Measurements from ENCODE around the gene IFIT1B.
"Not testable (repeated sequence)": the region's sequence is repeated elsewhere in the genome, so short reads cannot be mapped to it uniquely, and the experiment has no call there.

IFIT1B gene

GRCh38 chr10:89390476-89391225 is 12.8 kb downstream of the IFIT1B start:
- no peak overlapping the region for H3K27ac ChIP-seq (ENCODE audit: low read length)
- no peaks in the 10 kb centered on the region for H3K27me3 ChIP-seq (ENCODE audit: low read depth, low read length)
- H3K4me3 ChIP-seq (ENCODE audit: low read depth in 1 of 2, low read length in 2 of 2): no peak overlapping the region
- H3K4me1 ChIP-seq (ENCODE audit: control insufficient read depth in 1 of 2, insufficient read depth in 2 of 2, low read length in 2 of 2): peaks cover 0 to 20% of the 10 kb centered on the region in 2 donors
- no peaks in the 10 kb centered on the region for H3K9me3 ChIP-seq (ENCODE audit: control insufficient read depth in 1 of 2, low read length in 2 of 2)
- H3K36me3 ChIP-seq (ENCODE audit: control insufficient read depth in 1 of 2, insufficient read depth in 2 of 2, low read length in 2 of 2): no peaks in the 10 kb centered on the region

DNA sequence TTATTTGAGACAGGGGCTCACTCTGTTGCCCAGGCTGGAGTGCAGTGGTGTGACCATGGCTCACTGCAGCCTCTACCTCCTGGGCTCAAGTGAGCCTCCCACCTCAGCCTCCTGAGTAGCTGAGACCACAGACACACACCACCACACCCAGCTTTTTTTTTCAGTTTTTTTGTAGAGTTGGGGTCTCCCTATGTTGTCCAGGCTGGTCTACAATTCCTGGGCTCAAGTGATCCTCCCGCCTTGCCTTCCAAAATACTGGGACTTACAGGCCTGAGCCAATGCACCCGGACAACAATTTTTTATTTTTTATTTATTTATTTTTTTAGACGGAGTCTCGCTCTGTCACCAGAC is 13.3 kb downstream of the IFIT1B start:
- H3K27ac ChIP-seq (ENCODE audit: low read length); H3K9me3 ChIP-seq (ENCODE audit: control insufficient read depth in 1 of 2, low read length in 2 of 2); H3K36me3 ChIP-seq (ENCODE audit: control insufficient read depth in 1 of 2, insufficient read depth in 2 of 2, low read length in 2 of 2); H3K27me3 ChIP-seq (ENCODE audit: low read depth, low read length); H3K4me3 ChIP-seq (ENCODE audit: low read depth in 1 of 2, low read length in 2 of 2): not testable (repeated sequence)
- H3K4me1 ChIP-seq (ENCODE audit: control insufficient read depth in 1 of 2, insufficient read depth in 2 of 2, low read length in 2 of 2): peaks cover 0 to 20% of the 10 kb centered on the region in 2 donors

DNA sequence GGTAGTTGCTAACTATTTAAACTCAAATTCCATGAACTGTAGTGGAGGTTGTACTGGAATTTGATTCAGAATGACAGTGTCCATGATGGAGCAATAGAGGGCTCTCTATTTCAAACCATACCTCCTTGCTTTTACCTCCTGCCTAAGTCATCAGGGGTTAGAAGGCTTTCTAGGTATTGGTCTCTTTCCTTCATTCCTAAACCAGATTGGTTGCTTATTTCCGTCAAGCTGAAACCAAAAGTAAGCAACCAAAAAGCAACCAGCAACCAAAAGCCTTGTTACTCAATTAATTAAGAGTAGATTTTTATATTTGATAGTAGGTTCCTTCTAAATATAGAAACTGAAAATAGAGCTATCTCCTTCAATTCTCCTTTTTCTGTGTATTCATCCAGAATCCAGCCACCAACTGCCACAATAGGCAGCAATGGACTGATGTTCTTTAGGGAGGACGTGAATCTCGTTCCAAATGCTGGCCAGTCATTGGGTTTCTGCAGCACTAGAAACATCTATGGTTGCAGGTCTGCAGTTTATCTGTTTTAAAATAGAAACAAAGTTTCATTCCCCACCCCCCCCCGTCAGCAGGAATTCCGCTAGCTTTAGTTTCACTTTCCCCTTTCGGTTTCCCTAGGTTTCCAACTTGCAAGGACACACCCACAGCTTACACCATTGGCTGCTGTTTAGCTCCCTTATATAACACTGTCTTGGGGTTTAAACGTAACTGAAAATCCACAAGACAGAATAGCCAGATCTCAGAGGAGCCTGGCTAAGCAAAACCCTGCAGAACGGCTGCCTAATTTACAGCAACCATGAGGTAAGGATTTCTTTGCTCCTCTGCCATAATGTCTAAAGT is 14.3 kb downstream of the IFIT1B start, which contains the start of gene IFIT1:
IFIT1 (plus strand) TSS at position 717 of the 850 bp plus-strand sequence; CDS start at position 807, 90 bp downstream.
- H3K27ac ChIP-seq (ENCODE audit: low read length): peak within 1 kb of the TSS; percentile 57
- H3K9me3 ChIP-seq (ENCODE audit: control insufficient read depth in 1 of 2, low read length in 2 of 2): no peaks in the 10 kb centered on the region

DNA sequence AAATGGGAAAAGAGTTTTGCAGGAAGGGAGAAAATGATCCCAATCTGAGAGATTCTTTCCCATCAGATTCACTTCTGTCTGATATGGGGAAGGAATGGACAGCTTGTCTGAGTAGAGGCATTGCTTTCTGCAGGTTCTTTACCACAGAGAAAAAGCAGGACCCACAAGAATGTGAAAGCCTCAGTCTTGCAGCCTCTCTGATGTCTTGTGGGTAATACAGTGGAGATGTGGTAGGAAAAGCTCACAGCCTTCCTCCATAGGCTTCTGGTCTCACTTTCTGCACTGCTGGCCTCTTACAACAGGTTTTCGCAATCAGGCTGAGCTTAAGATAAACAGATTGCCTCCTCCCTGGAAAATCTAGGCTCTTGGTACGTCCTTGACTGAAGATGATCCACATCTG is 15.1 kb downstream of the IFIT1B start:
- Histone ChIP-seq H3K4me1 (ENCODE audit: control insufficient read depth in 1 of 2, insufficient read depth in 2 of 2, low read length in 2 of 2) (peaks cover 0 to 20% of the 10 kb centered on the region in 2 donors), H3K27ac (ENCODE audit: low read length) (peak overlapping the region; percentile 57), H3K4me3 (ENCODE audit: low read depth in 1 of 2, low read length in 2 of 2) (peak overlapping the region; percentile 61 to 69)

More for the DNA sequence above, 14.3 kb downstream of the IFIT1B start, which contains the start of gene IFIT1:
- Histone ChIP-seq H3K4me1 (ENCODE audit: control insufficient read depth in 1 of 2, insufficient read depth in 2 of 2, low read length in 2 of 2) (peaks cover 0 to 20% of the 10 kb centered on the region in 2 donors), H3K36me3 (ENCODE audit: control insufficient read depth in 1 of 2, insufficient read depth in 2 of 2, low read length in 2 of 2) (no peaks in the 10 kb centered on the region), H3K27me3 (ENCODE audit: low read depth, low read length) (no peaks in the 10 kb centered on the region), H3K4me3 (ENCODE audit: low read depth in 1 of 2, low read length in 2 of 2) (peak within 1 kb of the TSS; percentile 61 to 69)

GRCh38 chr10:89393898-89394297 is 16.0 kb downstream of the IFIT1B start:
- Histone ChIP-seq H3K27me3 (ENCODE audit: low read depth, low read length) (no peaks in the 10 kb centered on the region), H3K4me1 (ENCODE audit: control insufficient read depth in 1 of 2, insufficient read depth in 2 of 2, low read length in 2 of 2) (peaks cover 0 to 20% of the 10 kb centered on the region in 2 donors), H3K27ac (ENCODE audit: low read length) (no peak overlapping the region), H3K4me3 (ENCODE audit: low read depth in 1 of 2, low read length in 2 of 2) (peak overlapping the region; percentile 37 to 61), H3K9me3 (ENCODE audit: control insufficient read depth in 1 of 2, low read length in 2 of 2) (no peaks in the 10 kb centered on the region), H3K36me3 (ENCODE audit: control insufficient read depth in 1 of 2, insufficient read depth in 2 of 2, low read length in 2 of 2) (no peaks in the 10 kb centered on the region)

More for the DNA sequence above, 15.1 kb downstream of the IFIT1B start:
- no peaks in the 10 kb centered on the region for H3K36me3 ChIP-seq (ENCODE audit: control insufficient read depth in 1 of 2, insufficient read depth in 2 of 2, low read length in 2 of 2)
- H3K9me3 ChIP-seq (ENCODE audit: control insufficient read depth in 1 of 2, low read length in 2 of 2): no peaks in the 10 kb centered on the region
- H3K27me3 ChIP-seq (ENCODE audit: low read depth, low read length): no peaks in the 10 kb centered on the region

DNA sequence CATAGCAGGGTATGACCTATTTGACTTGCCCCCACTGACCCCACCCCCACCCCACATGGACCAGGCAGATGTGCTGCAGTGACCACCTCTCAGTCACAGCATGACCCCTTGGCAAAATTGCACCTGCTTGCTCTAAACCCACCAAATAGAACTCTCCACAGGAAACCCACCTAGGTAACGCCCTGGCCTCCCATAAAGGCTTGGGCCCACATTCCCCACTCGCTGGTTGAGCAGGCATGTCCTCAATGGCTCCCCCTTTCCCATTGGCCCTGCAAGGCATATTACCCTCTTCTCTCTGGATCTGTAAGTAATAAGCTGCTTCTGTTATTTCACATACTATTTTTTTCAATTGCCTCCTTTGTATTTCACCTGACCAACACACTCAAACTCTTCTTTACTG is 17.3 kb downstream of the IFIT1B start:
- Histone ChIP-seq H3K4me3 (ENCODE audit: low read depth in 1 of 2, low read length in 2 of 2) (peak overlapping the region in 1 of 2 donors; percentile 14), H3K27ac (ENCODE audit: low read length) (no peak overlapping the region), H3K9me3 (ENCODE audit: control insufficient read depth in 1 of 2, low read length in 2 of 2) (no peaks in the 10 kb centered on the region), H3K27me3 (ENCODE audit: low read depth, low read length) (no peaks in the 10 kb centered on the region), H3K36me3 (ENCODE audit: control insufficient read depth in 1 of 2, insufficient read depth in 2 of 2, low read length in 2 of 2) (no peaks in the 10 kb centered on the region), H3K4me1 (ENCODE audit: control insufficient read depth in 1 of 2, insufficient read depth in 2 of 2, low read length in 2 of 2) (peaks cover 0 to 20% of the 10 kb centered on the region in 2 donors)

- Histone ChIP-seq H3K4me3 (ENCODE audit: low read depth in 1 of 2, low read length in 2 of 2) (no peak overlapping the region), H3K4me1 (ENCODE audit: control insufficient read depth in 1 of 2, insufficient read depth in 2 of 2, low read length in 2 of 2) (peaks cover 0 to 11% of the 10 kb centered on the region in 2 donors), H3K27ac (ENCODE audit: low read length) (no peak overlapping the region), H3K36me3 (ENCODE audit: control insufficient read depth in 1 of 2, insufficient read depth in 2 of 2, low read length in 2 of 2) (peaks cover 7 to 11% of the 10 kb centered on the region in 2 donors), H3K9me3 (ENCODE audit: control insufficient read depth in 1 of 2, low read length in 2 of 2) (no peaks in the 10 kb centered on the region), H3K27me3 (ENCODE audit: low read depth, low read length) (no peaks in the 10 kb centered on the region)
Measured at GRCh38 chr10:89398003-89398749, 20.3 kb downstream of the IFIT1B start.

DNA sequence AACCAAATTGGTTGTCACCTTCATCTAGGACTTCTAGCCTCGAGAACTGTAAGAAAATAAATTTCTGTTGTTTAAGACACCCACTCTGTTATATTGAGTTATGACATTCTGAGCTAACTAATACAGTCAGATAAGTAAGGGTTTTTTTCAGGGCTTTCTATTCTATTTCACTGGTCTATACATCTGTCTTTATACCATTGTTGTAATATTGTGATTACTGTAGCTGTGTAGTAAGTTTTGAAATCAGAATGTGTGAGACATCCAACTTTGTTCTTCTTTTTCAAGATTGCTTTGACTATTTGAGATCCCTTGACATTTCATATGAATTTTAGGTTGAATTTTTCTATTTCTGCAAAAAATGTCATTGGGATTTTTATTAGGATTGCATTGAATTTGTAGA is 22.1 kb downstream of the IFIT1B start:
- Histone ChIP-seq H3K4me1 (ENCODE audit: control insufficient read depth in 1 of 2, insufficient read depth in 2 of 2, low read length in 2 of 2) (peaks cover 0 to 6% of the 10 kb centered on the region in 2 donors), H3K27ac (ENCODE audit: low read length) (no peak overlapping the region), H3K27me3 (ENCODE audit: low read depth, low read length) (no peaks in the 10 kb centered on the region), H3K4me3 (ENCODE audit: low read depth in 1 of 2, low read length in 2 of 2) (no peak overlapping the region), H3K9me3 (ENCODE audit: control insufficient read depth in 1 of 2, low read length in 2 of 2) (no peaks in the 10 kb centered on the region), H3K36me3 (ENCODE audit: control insufficient read depth in 1 of 2, insufficient read depth in 2 of 2, low read length in 2 of 2) (peaks cover 7 to 22% of the 10 kb centered on the region in 2 donors)

DNA sequence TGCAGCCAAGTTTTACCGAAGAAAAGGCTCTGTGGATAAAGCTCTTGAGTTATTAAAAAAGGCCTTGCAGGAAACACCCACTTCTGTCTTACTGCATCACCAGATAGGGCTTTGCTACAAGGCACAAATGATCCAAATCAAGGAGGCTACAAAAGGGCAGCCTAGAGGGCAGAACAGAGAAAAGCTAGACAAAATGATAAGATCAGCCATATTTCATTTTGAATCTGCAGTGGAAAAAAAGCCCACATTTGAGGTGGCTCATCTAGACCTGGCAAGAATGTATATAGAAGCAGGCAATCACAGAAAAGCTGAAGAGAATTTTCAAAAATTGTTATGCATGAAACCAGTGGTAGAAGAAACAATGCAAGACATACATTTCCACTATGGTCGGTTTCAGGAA is 25.2 kb downstream of the IFIT1B start:
- peaks cover 7 to 22% of the 10 kb centered on the region in 2 donors for H3K36me3 ChIP-seq (ENCODE audit: control insufficient read depth in 1 of 2, insufficient read depth in 2 of 2, low read length in 2 of 2)
- H3K27ac ChIP-seq (ENCODE audit: low read length): no peak overlapping the region
- H3K4me1 ChIP-seq (ENCODE audit: control insufficient read depth in 1 of 2, insufficient read depth in 2 of 2, low read length in 2 of 2): no peaks in the 10 kb centered on the region
- no peak overlapping the region for H3K4me3 ChIP-seq (ENCODE audit: low read depth in 1 of 2, low read length in 2 of 2)
- no peaks in the 10 kb centered on the region for H3K27me3 ChIP-seq (ENCODE audit: low read depth, low read length)
- peaks cover 0 to 3% of the 10 kb centered on the region in 2 donors for H3K9me3 ChIP-seq (ENCODE audit: control insufficient read depth in 1 of 2, low read length in 2 of 2)

- Histone ChIP-seq H3K4me1 (ENCODE audit: control insufficient read depth in 1 of 2, insufficient read depth in 2 of 2, low read length in 2 of 2) (no peaks in the 10 kb centered on the region), H3K27ac (ENCODE audit: low read length) (no peak overlapping the region), H3K27me3 (ENCODE audit: low read depth, low read length) (no peaks in the 10 kb centered on the region), H3K36me3 (ENCODE audit: control insufficient read depth in 1 of 2, insufficient read depth in 2 of 2, low read length in 2 of 2) (peaks cover 7 to 22% of the 10 kb centered on the region in 2 donors), H3K4me3 (ENCODE audit: low read depth in 1 of 2, low read length in 2 of 2) (no peak overlapping the region), H3K9me3 (ENCODE audit: control insufficient read depth in 1 of 2, low read length in 2 of 2) (peaks cover 0 to 3% of the 10 kb centered on the region in 2 donors)
Measured at GRCh38 chr10:89404104-89405047, 26.5 kb downstream of the IFIT1B start.
